ENCODE data around the gene TSPAN18.
A peak's percentile ranks its signal among the peaks of the same experiment; 100 is the strongest.

Gene TSPAN18

DNA sequence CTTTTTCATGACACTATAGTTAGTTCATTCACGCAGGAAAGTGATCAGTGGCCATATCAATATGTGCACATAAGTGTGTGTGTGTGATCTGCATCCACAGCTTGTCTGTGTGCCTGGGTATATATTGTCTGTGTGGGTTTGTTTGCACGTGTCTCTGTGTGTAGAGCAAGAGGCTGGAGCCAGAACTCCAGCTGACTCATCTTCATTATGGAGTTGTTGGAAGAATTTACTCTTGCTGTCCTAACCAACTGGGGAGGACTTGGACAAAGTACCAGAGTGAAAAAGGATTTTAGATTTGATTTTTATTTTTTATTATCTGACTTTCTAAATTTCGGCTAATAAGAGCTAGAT is 160.0 kb downstream of the TSPAN18 start:
- no peak for DNase-seq (ENCODE audit: low read depth, low spot score)

DNA sequence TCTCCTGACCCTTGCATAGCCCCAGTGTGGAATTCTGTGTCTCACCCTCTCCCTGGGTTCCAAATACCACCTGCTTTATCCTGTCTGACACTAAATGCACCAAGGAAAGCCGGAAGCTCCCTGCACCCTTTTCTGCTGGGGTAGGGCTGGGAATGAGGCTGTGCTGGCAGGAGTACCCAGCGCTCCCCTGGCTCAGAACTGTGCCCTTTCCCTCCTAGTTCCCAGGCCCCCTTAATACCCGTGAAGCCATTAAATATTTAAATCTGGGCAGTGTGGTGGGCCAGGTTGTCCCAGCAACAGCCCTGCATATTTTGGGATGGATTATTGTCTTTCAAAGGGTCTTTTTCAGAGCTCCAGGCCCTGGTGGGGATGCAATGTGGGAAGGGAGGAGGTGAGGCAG is 160.9 kb downstream of the TSPAN18 start:
- DNase-seq (ENCODE audit: low read depth, low spot score), result no peak

DNA sequence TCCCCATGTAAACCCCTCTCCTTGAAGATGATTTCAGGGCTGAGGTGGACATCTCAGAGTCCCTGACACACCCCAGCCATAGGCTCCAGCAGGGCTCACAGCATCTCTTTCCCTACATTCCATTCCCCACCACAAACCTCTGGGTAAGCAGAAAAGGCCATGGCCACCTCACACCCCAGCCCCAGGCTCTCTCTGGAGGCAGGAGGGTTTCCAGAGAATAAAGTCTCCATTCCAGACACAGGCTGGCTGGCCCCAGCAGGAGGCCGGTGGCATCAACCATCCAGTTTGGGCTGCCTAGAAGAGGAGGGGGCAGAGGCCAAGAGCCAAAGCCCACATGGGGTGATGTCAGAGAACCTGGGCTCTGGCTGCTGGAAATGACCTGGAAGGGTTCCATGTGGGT is 162.5 kb downstream of the TSPAN18 start:
- no peak for DNase-seq (ENCODE audit: low read depth, low spot score)

DNA sequence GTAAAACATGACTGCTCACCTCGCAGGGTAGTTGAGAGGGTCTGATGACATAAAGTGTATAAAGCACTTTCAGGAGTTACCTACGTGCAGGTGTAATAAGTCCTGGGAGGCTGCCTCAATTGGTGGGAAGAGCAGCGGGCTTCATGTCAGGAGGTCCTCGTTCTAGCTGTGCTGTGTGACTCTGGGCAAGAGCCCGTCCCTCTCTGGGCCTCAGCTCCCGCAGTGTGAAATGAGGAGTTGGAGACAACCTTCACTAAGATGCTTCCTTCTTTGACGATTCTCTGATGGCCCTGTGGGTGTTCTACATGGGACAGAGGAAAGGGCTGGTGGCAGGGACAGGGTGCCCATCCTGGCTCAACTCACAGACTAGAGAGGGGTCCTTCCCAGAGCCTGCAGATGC is 166.1 kb downstream of the TSPAN18 start:
- no peak for DNase-seq (ENCODE audit: low read depth, low spot score)

DNA sequence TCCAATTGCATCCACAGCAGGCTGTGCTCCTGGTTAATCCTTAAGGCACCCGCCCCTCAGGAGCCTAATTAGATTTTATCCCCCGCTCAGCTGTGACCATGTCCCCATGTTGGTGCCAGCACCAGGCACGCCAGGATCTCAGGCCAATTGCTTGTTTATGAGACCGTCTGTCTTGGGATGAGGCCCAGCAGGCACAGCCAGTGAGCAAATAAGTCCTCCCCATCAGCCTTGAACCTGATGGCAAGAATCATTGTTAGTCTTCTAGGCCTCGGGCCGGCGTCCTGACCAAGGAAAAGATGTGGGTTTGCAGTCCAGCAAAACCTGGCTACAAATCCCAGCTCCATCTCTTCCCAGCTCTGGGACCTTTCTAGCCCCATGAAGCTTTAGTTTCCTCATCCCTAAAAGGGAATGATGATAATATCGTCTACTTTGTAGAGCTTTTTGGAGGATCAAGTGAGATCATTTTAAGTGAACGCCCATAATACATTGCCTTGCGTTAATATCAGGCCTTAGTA is 166.6 kb downstream of the TSPAN18 start:
- DNase-seq (ENCODE audit: low read depth, low spot score), result no peak

DNA sequence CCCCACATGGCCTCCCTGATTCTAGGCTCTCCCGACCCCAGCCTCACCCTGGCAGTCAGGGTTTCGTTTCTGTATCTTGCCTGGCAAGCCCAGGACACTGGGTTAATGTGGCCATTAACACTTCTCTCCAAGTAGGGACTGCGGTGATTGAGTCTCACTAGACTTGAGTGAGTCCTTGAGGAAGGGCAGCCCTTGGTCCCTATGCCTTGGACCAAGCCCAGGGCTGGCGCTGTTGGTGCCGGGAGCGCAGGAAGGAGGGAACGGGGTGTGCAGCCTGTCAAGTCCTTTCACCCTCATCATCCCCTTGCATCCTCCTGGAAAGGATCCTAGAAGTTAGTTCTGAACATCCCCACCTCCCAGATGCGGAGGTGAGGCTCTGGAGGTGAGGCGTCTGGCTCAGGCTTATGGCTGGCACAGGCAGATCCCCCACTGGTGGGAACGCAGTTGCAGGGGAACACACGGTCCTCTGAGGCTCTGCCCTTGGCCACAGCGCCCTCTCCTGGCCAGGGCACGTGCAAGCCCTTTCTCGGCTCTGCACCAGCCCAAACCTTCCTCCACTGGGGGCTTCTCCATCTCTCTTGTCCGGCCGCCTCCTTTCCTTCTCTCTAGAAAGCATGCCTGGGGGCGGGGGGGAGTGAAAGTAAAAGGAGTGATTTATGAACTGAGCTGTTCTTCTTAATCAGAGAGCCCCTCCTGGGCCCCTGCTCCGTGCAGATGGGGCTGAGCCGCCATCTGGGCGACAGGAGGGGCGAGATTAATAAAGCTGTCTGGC is 167.3 kb downstream of the TSPAN18 start:
- peak; percentile 28 for DNase-seq (ENCODE audit: low read depth, low spot score)

DNA sequence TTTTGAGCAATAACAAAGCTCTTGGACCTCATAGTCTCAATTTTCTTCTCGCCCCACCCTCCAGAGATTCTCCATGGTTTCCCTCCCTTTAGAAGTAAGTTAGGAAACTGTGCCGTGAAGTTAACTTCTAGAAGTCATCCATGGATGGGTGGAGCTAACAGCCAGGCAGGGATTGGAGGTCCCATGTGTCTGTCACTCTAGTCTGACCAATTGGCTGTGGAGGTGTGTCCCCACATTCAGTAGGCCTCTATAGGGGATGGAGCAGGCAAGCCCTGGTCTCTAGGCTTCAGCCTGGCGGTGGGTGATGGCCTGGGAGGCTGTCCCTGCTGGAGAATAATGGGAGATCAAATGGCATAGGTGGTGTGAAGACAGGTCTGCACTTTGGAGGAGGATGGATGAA is 173.2 kb downstream of the TSPAN18 start:
- no peak for DNase-seq (ENCODE audit: low read depth, low spot score)

DNA sequence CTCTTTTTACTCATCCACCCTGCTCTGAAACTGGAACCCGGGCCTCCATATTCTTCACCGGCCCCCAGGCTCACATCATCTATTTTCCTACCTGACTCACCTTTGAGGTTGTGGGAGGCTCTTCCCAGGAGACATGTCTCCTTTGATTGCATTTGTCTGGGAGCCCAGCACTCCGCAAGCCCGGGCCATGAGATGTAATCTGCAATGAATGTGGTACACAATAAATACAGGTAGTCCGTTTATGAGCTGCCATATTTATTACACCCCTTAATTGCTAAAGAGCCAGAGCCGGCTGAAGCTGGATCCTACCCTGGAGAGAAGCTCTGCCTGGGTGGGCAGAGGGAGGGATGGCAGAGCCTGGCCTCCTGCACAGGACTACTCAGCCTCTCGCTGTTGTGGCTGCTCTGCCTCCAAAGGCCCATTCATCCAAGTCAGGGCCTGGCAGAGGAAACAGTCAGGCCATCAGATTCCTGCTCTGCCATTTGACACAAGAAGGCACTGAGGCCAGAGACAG is 174.4 kb downstream of the TSPAN18 start:
- DNase-seq (ENCODE audit: low read depth, low spot score), result no peak

DNA sequence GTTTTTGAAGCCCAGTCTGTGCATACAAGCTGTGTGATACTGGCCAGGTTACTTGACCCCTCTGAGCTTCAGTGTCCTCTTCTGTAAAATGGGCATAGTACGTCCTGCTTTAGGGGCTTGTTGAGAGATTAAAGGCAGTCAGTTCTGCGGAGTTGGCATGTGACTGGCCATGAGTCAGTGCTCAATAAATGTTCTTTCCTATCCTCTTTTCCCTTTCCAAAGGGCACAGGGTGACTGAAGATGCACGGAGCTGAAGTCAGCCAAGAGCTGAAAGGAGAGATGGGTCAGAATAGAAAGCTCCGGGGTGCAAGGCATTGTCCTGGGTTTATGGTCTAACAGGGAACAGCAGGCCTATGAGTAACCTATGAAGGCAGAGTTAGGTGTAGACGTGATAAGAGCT is 175.0 kb downstream of the TSPAN18 start:
- no peak for DNase-seq (ENCODE audit: low read depth, low spot score)

DNA sequence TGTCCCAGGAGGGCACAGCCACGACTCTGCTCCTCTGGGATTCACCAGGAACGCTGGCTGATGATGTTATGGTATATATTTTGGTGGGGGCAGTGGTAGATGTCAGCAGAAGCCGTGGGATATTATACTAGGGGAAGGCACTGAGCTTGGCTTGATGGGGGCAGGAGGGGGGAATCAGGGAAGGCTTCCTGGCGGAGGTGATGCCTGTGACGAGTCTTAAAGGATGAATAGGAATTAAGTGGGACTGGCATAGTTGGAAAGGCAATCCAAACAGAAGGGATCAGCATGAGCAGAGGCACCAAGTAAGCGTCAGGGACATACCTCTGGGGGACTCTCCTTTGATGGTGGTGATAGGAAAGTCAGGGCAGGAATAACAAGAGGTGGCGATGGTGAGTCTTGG is 176.3 kb downstream of the TSPAN18 start:
- no peak for DNase-seq (ENCODE audit: low read depth, low spot score)

DNA sequence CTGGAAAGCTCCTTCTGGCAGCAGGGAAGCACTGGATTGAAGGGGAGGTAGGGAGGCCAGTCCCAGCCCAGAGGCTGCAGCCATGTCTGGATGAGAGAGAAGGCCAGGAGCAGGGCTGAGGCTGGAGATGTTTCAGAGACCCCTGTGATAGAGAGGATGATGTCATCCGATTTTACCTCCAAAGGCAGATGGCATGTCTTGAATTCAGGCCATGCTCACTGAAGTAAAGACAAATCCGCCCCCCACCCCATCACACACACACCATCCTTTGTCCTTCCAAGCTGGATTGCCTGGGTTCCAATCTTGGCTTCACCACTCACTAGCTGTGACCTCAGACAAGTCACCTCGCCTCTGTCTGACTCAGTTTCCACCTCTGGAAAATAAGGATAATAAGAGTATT is 176.8 kb downstream of the TSPAN18 start:
- DNase-seq (ENCODE audit: low read depth, low spot score), result no peak

DNA sequence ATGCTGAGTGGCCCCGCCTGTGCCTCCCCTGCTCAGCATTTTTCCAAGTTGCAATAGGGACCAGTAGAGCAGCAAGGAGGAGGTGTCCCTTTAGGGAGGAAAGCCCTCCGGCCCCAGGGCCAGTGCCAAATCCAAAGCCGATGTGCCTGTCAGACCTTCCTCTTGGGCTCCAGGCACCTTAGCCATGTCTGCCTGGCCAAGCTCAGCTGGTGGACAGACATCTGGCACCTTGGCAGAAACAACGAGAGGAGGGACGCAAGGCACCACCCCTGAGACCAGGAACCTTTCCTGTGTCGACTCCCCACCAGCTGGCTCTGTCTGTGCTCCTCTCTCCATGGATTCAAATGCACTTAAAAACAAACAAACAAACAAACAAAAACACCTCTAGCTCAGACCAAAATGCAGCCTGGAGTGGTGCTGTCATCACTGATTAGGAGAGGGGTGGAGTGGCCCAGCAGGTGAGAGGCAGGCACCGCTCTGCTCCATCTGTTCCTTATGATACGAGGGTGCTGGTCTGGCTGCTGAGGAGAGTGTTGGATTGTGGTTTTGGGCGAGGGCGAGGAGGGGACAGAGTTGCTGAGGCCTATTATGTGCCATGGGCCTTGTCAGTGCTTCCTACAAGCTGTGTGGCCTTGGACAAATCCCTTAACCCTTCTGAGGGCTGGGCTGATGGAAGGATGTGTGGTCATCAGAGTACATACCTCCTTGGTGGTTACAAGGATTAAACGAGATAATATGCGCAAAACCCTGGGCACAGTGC is 177.7 kb downstream of the TSPAN18 start:
- DNase-seq (ENCODE audit: low read depth, low spot score), result no peak

DNA sequence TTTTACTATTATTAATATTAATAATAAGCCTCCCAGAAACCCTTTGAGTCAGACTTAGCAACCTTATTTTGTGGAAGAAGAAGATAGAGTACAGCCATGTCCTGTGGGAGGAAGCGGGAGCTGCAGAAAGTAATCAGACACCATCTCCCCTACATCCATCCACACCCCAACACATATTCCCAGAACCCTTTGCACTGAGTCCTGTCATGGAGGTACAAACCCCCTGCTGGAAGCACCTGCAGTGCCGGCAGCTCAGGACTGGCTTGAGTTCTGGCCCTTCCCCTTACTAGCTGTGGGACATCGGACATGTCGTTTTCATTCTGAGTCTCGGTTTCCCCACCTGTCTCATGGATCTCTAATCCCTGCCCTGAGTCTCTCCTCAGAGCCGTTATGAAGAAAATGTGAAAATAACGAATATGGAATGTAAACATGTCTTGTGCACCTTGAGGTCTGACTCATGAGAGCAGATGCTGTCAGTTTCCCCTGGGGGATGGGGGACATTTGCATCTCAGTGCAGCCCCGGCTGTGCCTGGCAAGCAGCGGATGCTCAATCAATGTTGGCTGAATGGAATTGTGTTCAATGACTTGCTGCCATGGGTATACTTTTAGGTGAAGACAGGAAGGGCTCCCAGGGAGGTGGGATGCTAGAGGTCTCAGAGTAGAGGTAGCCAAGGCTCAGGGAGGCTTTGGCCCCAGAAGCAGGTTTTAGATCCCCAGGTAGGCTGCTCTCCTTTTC is 178.5 kb downstream of the TSPAN18 start:
- DNase-seq (ENCODE audit: low read depth, low spot score), result no peak

DNA sequence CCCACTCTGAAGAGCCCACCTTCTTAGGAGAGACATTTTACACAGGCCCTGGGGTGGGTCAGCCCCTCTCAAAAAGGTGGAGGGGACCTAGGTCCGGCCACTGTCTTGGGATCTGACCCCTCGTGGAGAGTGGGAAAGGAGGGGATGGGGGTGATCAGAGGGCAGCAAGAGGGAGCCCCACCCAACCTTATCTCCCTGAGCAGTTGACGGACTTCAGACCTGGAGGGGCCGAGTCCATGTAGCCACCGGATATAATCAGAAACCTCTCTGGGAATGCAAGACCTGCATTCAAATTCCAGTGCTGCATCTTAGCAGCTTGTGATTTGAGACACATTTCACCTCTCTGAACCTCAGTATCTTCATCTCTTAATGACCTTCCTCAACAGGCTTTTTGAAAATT is 179.9 kb downstream of the TSPAN18 start:
- DNase-seq (ENCODE audit: low read depth, low spot score), result no peak

DNA sequence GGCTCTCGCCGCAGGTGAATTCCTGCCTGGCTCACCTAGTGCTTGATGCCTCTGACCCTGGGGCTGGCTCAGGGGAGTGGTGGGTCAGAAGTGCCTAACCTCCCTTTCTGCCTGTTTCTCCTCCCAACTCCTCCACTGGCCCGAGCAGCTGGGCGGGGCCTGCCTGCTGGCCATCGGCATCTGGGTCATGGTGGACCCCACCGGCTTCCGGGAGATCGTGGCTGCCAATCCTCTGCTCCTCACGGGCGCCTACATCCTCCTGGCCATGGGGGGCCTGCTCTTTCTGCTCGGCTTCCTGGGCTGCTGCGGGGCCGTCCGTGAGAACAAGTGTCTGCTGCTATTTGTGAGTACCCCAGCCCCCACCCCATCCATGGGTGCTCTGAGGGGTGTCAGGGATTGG is 182.8 kb downstream of the TSPAN18 start:
- DNase-seq (ENCODE audit: low read depth, low spot score), result no peak

DNA sequence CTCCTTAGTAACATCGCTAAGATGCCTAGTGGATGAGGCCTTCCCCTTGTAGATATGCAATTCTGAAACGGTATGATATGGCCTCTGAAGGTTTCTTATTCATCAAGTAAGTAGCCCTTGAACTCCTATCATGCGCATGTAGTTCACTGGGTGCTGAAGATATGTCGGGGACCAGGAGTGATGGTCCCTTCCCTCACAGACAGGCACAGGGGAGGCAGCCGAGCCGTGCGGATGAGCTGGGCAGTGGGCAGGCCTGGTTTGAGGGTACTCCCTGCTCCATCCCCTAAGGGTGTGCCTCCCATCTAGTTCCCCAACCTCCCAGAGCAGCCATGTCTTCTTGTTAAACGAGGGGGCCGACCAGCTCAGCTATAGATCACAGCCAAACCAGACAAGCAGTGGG is 183.8 kb downstream of the TSPAN18 start:
- DNase-seq (ENCODE audit: low read depth, low spot score), result no peak

DNA sequence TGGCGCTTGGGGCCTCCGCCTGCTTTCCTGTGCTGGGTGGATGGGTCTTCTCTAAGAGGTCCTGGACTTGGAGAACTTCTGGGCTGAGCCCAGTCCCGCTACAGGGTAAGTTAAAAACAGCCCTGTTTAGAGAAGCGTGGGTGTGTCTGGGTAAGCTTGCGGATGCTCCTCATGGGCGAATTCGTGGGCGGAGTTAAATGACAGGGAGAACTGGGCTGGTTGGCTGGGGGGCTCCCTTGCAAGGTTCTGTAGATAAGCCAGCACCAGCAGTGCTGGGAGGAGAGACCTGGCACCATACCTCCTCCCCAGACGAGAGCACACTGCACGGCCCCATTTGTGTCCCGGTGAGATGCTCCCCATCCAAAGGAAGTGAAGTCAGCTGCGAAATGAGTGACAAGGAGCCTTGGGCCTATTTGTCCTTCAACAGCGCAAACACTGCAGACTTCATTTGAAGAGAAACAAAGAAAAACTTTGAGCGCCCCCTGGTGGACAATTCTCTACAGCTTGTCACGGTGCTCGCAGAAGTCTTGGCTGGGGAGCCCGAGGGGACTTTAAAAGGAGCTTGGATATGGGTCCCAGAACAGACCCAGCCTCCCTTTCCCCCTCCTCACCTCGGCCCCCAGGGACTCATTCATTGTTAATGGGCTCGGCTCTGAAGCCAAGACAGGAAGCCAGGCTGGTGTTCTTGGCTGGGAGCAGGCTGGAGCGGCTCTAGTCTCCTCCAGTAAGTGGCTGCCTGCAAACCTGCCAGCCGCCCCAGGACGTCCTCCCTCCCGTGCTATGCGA is 184.5 kb downstream of the TSPAN18 start:
- DNase-seq (ENCODE audit: low read depth, low spot score), result peak; percentile 49

DNA sequence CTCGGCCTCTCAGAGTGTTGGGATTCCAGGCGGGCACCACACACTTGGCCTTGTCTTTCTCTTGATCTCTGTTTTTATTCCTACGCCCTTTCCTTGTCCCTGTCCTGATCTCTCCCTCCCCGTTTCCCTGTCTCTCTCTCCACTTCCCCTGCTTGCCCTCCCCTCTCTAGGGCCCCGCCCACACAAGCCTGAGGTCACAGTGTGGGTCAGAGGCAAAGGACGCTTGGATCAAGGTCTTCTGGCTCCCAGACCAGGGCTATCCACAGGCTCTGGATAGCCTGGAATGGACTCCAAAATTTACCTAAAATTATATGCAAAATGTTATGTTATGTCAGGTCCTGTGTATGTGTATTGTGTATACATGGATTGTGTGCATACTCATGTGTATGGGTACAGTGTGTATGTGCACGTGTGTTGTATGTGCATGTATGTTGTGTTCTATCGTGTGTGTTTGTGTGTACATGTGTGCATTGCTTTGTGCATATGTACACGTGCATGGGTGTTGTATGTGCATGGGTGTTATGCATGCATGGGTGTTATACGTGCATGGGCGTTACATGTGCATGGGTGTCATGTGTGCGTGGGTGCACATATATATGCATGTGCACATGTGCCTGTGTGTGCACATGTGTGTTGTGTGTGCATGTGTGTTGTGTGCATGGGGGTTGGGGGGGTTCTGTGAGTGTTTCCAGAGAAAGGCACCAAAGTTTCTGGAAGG is 185.7 kb downstream of the TSPAN18 start:
- no peak for DNase-seq (ENCODE audit: low read depth, low spot score)

DNA sequence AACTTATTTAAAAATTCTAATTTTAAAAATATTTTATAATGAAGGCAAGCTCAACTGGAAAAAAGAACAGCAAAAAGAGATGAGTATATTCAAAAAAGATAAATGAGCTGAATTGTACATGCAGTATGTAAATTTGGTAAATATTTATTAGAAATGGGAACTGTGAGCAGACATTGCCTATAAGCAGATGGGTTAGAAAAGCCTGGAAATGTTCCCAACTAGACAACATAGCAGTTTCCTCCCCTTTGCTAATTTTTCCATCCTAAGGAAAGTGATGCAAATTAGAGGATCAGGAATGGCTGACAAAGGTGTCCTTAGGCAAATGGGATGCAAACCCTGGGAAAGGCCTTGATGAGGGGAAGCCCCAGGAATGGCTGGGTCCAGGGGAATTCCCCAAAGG is 186.7 kb downstream of the TSPAN18 start:
- no peak for DNase-seq (ENCODE audit: low read depth, low spot score)

DNA sequence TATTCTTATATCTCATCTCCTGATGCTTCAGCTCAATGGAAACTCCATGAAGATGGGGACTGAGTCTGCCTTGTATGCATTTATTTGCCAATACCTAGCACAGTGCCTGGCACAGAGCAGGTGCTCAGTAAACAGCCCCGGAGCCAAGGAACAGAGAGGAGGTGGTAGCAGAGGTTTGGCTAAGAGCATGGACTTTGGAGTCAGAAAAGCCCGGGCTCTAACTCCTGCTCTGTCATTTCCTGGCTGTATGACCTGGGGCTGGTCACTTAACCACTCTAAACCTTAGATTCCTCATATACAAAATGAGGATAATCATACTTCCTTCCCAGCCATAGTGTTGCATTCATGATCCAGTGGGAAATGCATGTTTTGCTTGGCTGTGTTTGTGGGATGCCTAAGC is 187.3 kb downstream of the TSPAN18 start:
- DNase-seq (ENCODE audit: low read depth, low spot score), result no peak

DNA sequence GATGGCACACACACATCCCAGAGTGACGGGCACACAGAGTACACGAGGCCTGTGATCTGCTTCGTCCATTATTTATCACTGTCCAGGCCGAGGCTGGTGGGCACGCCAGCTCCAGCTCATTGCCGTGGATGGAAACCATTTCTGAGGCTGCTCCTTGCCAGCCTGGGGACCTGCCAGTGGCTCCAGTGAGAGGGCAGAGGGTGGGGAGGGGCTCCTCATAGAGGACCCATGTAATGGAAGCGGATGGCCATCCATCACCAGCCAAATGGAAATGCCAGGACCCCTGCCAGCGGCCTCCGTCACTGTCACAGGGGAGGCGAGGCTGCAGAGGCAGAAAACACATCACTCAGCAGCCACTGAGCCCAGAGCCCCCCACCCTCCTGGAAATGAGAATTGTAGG is 188.2 kb downstream of the TSPAN18 start:
- DNase-seq (ENCODE audit: low read depth, low spot score), result no peak
